Fibroblast of lung (primary cell): ENCODE data around the gene TSR3.

Source experiments
- CTCF ChIP-seq, 2 donors: IDR thresholded peaks in 1 of 2; conservative IDR thresholded peaks in 1 of 2; 1 replicate in 1 of 2; 2 replicates in 1 of 2; pipeline ENCODE4 v1.5.1; 2011 to 2012; ENCODE audit warnings: low read length in 2 of 2, control low read depth in 1 of 2, inconsistent platforms in 1 of 2, low read depth in 1 of 2, mild to moderate bottlenecking in 1 of 2
- EZH2 ChIP-seq: IDR thresholded peaks from 2 replicates; pipeline ENCODE4 v1.5.1; 2012; ENCODE audit warnings: low read length, control low read depth, mild to moderate bottlenecking; ENCODE audit errors: missing control alignments

GRCh38 chr16:1351582-1352362 lies at the start of gene TSR3, which contains the start of gene GNPTG:
- no peak for TF ChIP-seq CTCF (conservative IDR thresholded peaks at IDR 0.05 in 1 of 2, IDR thresholded peaks at IDR 0.05 in 1 of 2; ENCODE audit: low read depth in 1 of 2, low read length in 2 of 2)
- TF ChIP-seq EZH2 = no peak
